B cell (primary cell): ENCODE results near the gene CORO2A. TPM values are rescaled to one million over a fixed set of nuclear protein-coding genes. Genes with fewer than 3 reads are reported as not detected.

Experiments
- ATAC-seq: fragments of 200-7000 bp; cut with Tn5 transposase; one replicate; pipeline ENCODE4 v1.10.0; 2021; ENCODE audit warnings: low read depth, mild to moderate bottlenecking, moderate number of reproducible peaks, moderate library complexity
- CTCF ChIA-PET: fragments of 350-600 bp; sonication (Branson Sonifier 250); formaldehyde crosslinking; loops from one replicate; lab custom pipeline; 2021; ENCODE audit warnings: antibody characterized with exemption, inconsistent platforms; lab: Charles Lee
- POLR2A ChIA-PET: fragments of 350-600 bp; sonication (Branson Sonifier 250); formaldehyde crosslinking; loops from one replicate; lab custom pipeline; 2021; ENCODE audit warnings: antibody characterized with exemption; lab: Charles Lee
- DNase-seq: peaks from one replicate; pipeline ENCODE4 v3.0.0; 2013
- H2AFZ ChIP-seq: 2 replicates; pipeline ENCODE4 v1.6.1; 2012; ENCODE audit warnings: mild to moderate bottlenecking, low read depth, low read length; ENCODE audit not compliant: insufficient read depth, poor library complexity, severe bottlenecking
- H3K27ac ChIP-seq, 2 donors: 1 replicate in 1 of 2; 2 replicates in 1 of 2; pipeline ENCODE4 v1.5.1; 2012 to 2013; ENCODE audit warnings: low read length in 2 of 2, mild to moderate bottlenecking in 2 of 2, moderate library complexity in 1 of 2
- H3K27me3 ChIP-seq, 4 experiments: fragments of 200-600 bp in 1 of 4; sonication (generic) in 1 of 4; replicated peaks in 1 of 4; 1 replicate in 2 of 4; 2 replicates in 2 of 4; pipeline versions ENCODE4 v1.6.1 to v1.7.0; 2013 to 2016; ENCODE audit warnings: low read length in 3 of 4, mild to moderate bottlenecking in 2 of 4, mixed read lengths in 1 of 4, moderate library complexity in 1 of 4; ENCODE audit not compliant: insufficient read depth in 4 of 4, control insufficient read depth in 3 of 4; ENCODE audit errors: control extremely low read depth in 1 of 4
- H3K36me3 ChIP-seq, 2 experiments: replicated peaks in 1 of 2; 1 replicate in 1 of 2; 2 replicates in 1 of 2; pipeline versions ENCODE4 v1.6.1 to v1.7.1; 2013; ENCODE audit warnings: low read length in 1 of 2; ENCODE audit not compliant: insufficient read depth in 2 of 2, control insufficient read depth in 1 of 2; ENCODE audit errors: control extremely low read depth in 1 of 2, extremely low read depth in 1 of 2
- H3K4me1 ChIP-seq, 2 donors: fragments of 200-600 bp in 1 of 2; sonication (generic) in 1 of 2; 1 replicate in 1 of 2; 2 replicates in 1 of 2; pipeline versions ENCODE4 v1.5.1 to v1.6.1; 2013 to 2017; ENCODE audit warnings: low read length in 2 of 2; ENCODE audit not compliant: control insufficient read depth in 2 of 2, insufficient read depth in 2 of 2
- H3K4me2 ChIP-seq: replicated peaks from 2 replicates; pipeline ENCODE3; 2012; ENCODE audit warnings: mild to moderate bottlenecking, low read depth, low read length; ENCODE audit not compliant: poor library complexity, severe bottlenecking
- H3K4me3 ChIP-seq, 5 experiments: fragments of 200-600 bp in 1 of 5; sonication (generic) in 1 of 5; 1 replicate in 3 of 5; 2 replicates in 2 of 5; pipeline versions ENCODE4 v1.5.1 to v1.7.0; 2011 to 2016; ENCODE audit warnings: low read length in 4 of 5, mild to moderate bottlenecking in 4 of 5, low read depth in 2 of 5, control low read depth in 1 of 5, moderate library complexity in 1 of 5; ENCODE audit not compliant: insufficient read depth in 1 of 5; ENCODE audit errors: control extremely low read depth in 1 of 5, extremely low read depth in 1 of 5
- H3K79me2 ChIP-seq: fragments of 200-600 bp; sonication (generic); one replicate; pipeline ENCODE4 v1.6.0; 2016; ENCODE audit warnings: low read length; ENCODE audit not compliant: control insufficient read depth, insufficient read depth
- H3K9ac ChIP-seq: fragments of 200-600 bp; sonication (generic); 2 replicates; pipeline ENCODE4 v1.6.1; 2017; ENCODE audit warnings: mild to moderate bottlenecking, low read length, moderate library complexity
- H3K9me3 ChIP-seq, 3 donors: one replicate each; pipeline versions ENCODE4 v1.6.1 to v1.7.1; 2013; ENCODE audit warnings: low read length in 2 of 3; ENCODE audit not compliant: control insufficient read depth in 2 of 3, insufficient read depth in 1 of 3; ENCODE audit errors: control extremely low read depth in 1 of 3
- H4K20me1 ChIP-seq: 2 replicates; pipeline ENCODE4 v1.6.0; 2012; ENCODE audit warnings: mild to moderate bottlenecking, low read length; ENCODE audit not compliant: insufficient read depth, control insufficient read depth, poor library complexity, severe bottlenecking
- H3K27ac Mint-ChIP-seq: one replicate; pipeline ENCODE4 v1.8.0; 2021; ENCODE audit warnings: mixed read lengths
- H3K27me3 Mint-ChIP-seq: one replicate; pipeline ENCODE4 v1.8.0; 2021; ENCODE audit warnings: mixed read lengths
- H3K4me1 Mint-ChIP-seq: one replicate; pipeline ENCODE4 v1.8.0; 2021; ENCODE audit warnings: mixed read lengths
- H3K4me3 Mint-ChIP-seq: one replicate; pipeline ENCODE4 v1.8.0; 2021; ENCODE audit warnings: mixed read lengths
- H3K9me3 Mint-ChIP-seq: one replicate; pipeline ENCODE4 v1.8.0; 2022; ENCODE audit warnings: mixed read lengths; ENCODE audit not compliant: insufficient read depth
- EZH2 ChIP-seq: IDR thresholded peaks from 2 replicates; pipeline ENCODE4 v1.6.1; 2012; ENCODE audit warnings: borderline replicate concordance, low read depth, mild to moderate bottlenecking, moderate library complexity, low read length; ENCODE audit not compliant: insufficient read depth, poor library complexity, severe bottlenecking
- WGBS: methylation state at CpG from one replicate; pipeline ENCODE4 v1.1.5; 2013; ENCODE audit warnings: missing lambda C conversion rate; ENCODE audit not compliant: insufficient coverage; 5-methylcytosine and 5-hydroxymethylcytosine counted together
- intact Hi-C: fragments of 100-400 bp; cut with micrococcal nuclease; formaldehyde crosslinking; loops from one replicate; pipeline ENCODE4 v1.10.0; 2022
- polyA plus RNA-seq: library from polyadenylated mRNA; depleted of rRNA; stranded (reverse); fragments of >200 nt; gene quantifications from 2 replicates; pipeline ENCODE4 v1.2.3, GENCODE V29; 2012
- total RNA-seq, 2 donors: library from RNA; stranded (reverse); fragments of 120-200 nt in 1 of 2; gene quantifications; 1 replicate in 1 of 2; 2 replicates in 1 of 2; pipeline versions ENCODE4 v1.2.3 to v1.2.4, GENCODE V29; 2013 to 2022
- TF ChIP-seq, protein P1 (sequence below): fragments of 200-600 bp; IDR thresholded peaks from one replicate; pipeline ENCODE4 v1.8.0; 2022; ENCODE audit warnings: antibody characterized with exemption, mild to moderate bottlenecking

CORO2A gene
- total and polyA plus RNA-seq, 2 donors (not counting 1 experiment from before 2014, with no cell fraction given): 1.1 to 2.0 TPM

DNA sequence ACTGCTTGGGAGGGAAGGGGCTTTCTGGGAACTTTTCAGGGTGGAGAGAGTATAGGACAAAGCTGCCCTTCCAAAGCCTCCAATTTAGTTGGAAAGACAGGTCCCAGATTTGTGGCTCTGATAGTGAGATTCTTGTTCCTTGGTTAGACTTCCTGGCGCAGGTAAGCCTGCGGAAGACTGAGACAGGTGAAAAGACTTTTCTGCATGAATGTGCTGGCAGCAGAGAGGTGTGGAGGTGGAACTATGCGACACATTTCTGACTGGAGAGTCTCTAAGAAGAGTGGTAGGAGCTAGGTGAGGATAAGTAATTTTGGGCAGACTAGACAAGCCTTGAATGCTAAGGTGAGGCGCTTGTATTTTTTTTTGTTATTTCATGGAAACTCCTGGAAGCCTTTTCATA lies 106.0 kb downstream of the CORO2A start:
- Histone ChIP-seq H3K9me3 (no peaks in the 10 kb centered on the region), H3K4me3 (no peak overlapping the region), H2AFZ (no peak overlapping the region), H3K36me3 (peaks cover 10 to 16% of the 10 kb centered on the region in 2 experiments), H3K79me2 (no peaks in the 10 kb centered on the region), H3K4me1 (peaks cover 0 to 8% of the 10 kb centered on the region in 2 donors), H3K27ac (peak overlapping the region in 1 of 2 donors; percentile 29), H3K9ac (no peak overlapping the region), H3K4me2 (no peak overlapping the region), H4K20me1 (no peaks in the 10 kb centered on the region), H3K27me3 (no peaks in the 10 kb centered on the region)
- H3K4me1 Mint-ChIP-seq: peaks cover 20% of the 10 kb centered on the region
- H3K9me3 Mint-ChIP-seq: no peaks in the 10 kb centered on the region
- ATAC-seq: no peak
- H3K27me3 Mint-ChIP-seq: no peaks in the 10 kb centered on the region
- peak overlapping the region; percentile 79 for H3K27ac Mint-ChIP-seq
- CTCF ChIA-PET: interaction anchor here (0.7 to 2.9 kb wide), 5 partner anchors 12 to 170 kb away, joined by 3 to 10 read pairs (median 6); no protein-coding TSS in a partner anchor
- H3K4me3 Mint-ChIP-seq: peak overlapping the region; percentile 80
- POLR2A ChIA-PET: interaction anchor here (0.8 kb wide), 1 partner anchor 15 kb away, joined by 3 read pairs; no protein-coding TSS in a partner anchor
- WGBS: 98% methylated on average over 4 of the region's 4 CpGs
- DNase-seq: no peak
- TF ChIP-seq, protein P1, sequence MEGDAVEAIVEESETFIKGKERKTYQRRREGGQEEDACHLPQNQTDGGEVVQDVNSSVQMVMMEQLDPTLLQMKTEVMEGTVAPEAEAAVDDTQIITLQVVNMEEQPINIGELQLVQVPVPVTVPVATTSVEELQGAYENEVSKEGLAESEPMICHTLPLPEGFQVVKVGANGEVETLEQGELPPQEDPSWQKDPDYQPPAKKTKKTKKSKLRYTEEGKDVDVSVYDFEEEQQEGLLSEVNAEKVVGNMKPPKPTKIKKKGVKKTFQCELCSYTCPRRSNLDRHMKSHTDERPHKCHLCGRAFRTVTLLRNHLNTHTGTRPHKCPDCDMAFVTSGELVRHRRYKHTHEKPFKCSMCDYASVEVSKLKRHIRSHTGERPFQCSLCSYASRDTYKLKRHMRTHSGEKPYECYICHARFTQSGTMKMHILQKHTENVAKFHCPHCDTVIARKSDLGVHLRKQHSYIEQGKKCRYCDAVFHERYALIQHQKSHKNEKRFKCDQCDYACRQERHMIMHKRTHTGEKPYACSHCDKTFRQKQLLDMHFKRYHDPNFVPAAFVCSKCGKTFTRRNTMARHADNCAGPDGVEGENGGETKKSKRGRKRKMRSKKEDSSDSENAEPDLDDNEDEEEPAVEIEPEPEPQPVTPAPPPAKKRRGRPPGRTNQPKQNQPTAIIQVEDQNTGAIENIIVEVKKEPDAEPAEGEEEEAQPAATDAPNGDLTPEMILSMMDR: no peak
- TF ChIP-seq EZH2: no peak
- intact Hi-C loops: loop anchor here (5.0 kb wide), 2 partner anchors 36 to 121 kb away; no protein-coding TSS in a partner anchor

DNA sequence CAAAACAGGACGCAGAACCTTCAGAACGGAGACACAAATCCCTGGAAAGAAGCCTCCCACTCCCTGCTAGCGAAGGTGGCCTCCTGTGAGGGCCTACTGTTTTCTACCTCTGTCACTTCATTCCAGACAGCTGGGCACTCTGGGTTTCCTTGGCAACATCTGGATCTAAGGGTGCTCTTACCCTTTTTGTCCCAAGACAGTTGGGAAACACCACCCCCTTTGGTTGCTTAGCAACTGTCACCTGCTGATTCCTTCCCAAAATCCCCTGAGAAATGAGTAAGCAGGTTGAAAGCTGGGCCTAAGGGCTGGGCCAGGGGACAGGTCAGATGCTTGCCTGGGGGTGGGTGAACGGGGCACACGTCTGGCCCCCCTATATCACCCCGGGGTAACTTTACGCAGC lies 106.5 kb downstream of the CORO2A start:
- H3K79me2 ChIP-seq: no peaks in the 10 kb centered on the region
- H3K9me3 ChIP-seq: no peaks in the 10 kb centered on the region
- H3K27me3 ChIP-seq: no peaks in the 10 kb centered on the region
- Mint-ChIP-seq H3K27ac (peak overlapping the region; percentile 79), H3K4me3 (no peak overlapping the region), H3K4me1 (peaks cover 20% of the 10 kb centered on the region), H3K27me3 (no peaks in the 10 kb centered on the region), H3K9me3 (no peaks in the 10 kb centered on the region)
- H3K36me3 ChIP-seq: peaks cover 10 to 21% of the 10 kb centered on the region in 2 experiments
- H3K4me1 ChIP-seq: peaks cover 0 to 8% of the 10 kb centered on the region in 2 donors
- intact Hi-C loops: loop anchor here (5.0 kb wide), 2 partner anchors 36 to 121 kb away; no protein-coding TSS in a partner anchor
- no peak for DNase-seq
- H3K27ac ChIP-seq: peak overlapping the region in 1 of 2 donors; percentile 29
- no peak overlapping the region for H3K4me3 ChIP-seq
- TF ChIP-seq, protein P1: no peak
- TF ChIP-seq EZH2: no peak
- no peak overlapping the region for H2AFZ ChIP-seq
- WGBS: 77% methylated on average over 7 of the region's 7 CpGs
- no peak for ATAC-seq
- no peak overlapping the region for H3K9ac ChIP-seq
- no peak overlapping the region for H3K4me2 ChIP-seq
- CTCF ChIA-PET: interaction anchor here (0.7 to 2.9 kb wide), 6 partner anchors 12 to 170 kb away, joined by 3 to 10 read pairs (median 4); no protein-coding TSS in a partner anchor
- no peaks in the 10 kb centered on the region for H4K20me1 ChIP-seq
- POLR2A ChIA-PET: interaction anchor here (0.8 kb wide), 1 partner anchor 16 kb away, joined by 3 read pairs; no protein-coding TSS in a partner anchor
